GM18858 (cell line): ENCODE measurements around the gene MGAM2.

Experiments used
- ATAC-seq: cut with Tn5 transposase; IDR thresholded peaks from one replicate; pipeline ENCODE4 v1.9.1; 2021; ENCODE audit not compliant: unreplicated experiment

MGAM2 gene

DNA sequence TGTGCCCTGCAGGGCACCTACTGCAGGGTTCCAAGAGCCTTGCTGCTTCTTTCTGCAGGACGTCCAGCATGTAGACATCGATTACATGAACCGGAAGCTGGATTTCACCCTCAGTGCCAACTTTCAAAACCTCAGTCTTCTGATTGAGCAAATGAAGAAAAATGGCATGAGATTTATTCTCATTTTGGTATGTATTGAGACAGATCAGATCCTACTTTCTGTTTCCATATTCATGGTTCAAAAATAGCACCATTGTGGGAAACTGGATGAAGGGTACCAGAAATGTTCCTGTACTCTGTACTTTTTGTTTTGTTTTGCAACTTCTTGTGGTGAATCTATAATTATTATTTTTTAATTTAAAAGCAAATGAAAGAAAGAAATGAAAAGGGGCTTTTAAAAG is 64.1 kb downstream of the MGAM2 start:
- no peak for ATAC-seq

DNA sequence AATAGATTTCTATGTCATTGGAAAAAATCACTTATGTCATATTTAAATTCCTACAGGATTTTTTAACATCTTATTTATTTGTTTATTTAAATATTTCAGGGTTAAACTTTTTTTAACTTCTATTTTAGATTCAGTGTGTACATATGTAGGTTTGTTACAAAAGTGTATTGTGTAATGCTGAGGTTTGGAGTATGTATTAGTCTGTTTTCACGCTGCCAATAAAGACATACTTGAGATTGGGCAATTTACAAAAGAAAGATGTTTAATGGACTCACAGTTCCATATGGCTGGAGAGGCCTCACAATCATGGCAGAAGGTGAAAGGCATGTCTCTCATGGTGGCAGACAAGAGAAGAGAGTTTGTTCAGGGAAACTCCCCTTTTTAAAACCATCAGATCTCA is 65.4 kb downstream of the MGAM2 start:
- ATAC-seq = no peak

DNA sequence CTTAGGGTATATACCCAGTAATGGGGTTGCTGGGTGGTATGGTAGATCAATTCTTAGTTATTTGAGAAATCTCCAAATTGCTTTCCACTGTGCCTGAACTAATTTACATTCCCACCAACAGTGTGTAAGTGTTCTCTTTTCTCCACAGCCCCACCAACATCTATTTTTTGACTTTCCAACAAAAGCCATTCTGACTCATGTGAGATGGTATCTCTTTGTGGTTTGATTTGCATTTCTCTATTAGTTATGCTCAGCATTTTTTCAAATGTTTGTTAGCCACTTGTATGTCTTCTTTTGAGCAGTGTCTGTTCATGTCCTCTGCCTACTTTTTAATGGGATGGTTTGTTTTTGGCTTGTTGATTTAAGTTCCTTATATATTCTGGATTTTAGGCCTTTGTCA is 66.4 kb downstream of the MGAM2 start:
- peak; percentile 51 for ATAC-seq

DNA sequence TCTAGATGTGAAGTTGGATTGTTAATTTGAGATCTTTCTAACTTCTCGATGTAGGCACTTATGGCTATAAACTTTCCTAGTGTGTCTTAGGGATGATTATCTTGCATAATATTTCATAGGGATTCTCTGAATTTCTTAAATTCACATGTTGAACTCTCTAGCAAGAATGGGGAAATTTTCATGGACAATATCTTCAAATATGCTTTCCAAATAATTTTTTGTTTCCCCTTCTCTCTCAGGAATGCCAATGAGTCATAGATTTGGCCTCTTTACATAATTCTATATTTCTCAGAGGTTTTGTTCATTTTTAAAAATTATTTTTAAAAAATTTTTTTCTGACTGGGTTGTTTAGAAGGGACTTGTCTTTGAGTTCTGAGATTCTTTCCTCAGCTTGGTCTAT is 68.9 kb downstream of the MGAM2 start:
- ATAC-seq = no peak

DNA sequence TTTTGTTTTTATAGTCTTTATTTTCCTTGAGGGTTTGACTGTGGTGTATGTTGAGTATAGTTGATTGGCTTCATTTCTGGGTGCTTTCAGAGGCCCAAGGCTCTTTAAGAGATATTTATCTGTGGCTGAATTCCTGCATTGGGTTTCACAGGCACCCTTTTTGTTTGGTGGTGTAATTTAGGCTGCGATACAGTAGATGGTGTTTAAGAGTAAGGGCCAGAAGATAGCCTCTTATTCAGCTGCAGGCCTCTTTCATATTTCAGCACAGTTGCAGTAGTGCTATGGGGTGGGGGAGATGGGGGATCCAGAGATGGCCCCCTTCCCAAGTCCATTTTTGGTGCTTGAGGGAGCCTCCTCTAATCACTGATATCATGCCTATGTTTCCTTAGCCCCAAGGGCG is 69.7 kb downstream of the MGAM2 start:
- no peak for ATAC-seq

DNA sequence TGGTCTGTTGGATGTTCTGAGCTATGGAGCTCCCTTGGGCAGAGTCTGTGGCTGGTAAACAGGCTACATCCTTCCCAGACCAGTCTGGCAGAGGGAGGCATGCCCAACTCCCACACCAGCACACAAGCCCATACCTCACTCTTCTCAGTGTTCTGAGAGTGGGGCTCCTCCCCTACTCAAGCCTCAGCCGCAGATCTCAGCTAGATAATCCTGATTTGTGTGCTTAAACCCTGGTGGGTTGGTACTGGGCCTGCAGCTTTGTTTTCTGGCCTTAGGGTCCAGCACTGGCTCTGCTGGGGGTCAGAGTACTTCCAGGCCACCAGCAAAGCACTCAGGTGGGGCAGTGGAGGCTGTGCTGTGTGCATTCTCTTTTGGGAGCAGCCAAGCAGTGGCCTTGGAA is 70.4 kb downstream of the MGAM2 start:
- no peak for ATAC-seq

DNA sequence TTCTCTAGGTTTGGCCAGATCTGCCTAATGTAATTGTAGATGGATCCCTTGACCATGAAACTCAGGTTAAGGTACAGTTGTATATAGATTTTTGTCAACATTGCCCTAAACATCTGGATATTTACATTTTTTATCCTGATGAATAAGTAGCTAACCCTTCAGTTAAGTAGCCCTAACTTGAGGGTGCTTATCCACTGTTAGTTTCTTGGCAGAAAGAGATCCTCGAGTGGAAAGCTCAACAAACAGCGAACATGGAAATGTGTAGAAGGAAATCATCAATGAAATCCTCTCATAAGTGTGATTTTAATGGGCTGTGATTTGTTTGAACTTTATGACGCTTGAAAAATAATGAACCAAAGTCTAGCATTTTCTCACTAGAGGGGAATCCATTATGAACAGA is 73.6 kb downstream of the MGAM2 start:
- no peak for ATAC-seq

- ATAC-seq = no peak
These were observed 74.3 kb downstream of the MGAM2 start for GRCh38 chr7:142185801-142186200.

DNA sequence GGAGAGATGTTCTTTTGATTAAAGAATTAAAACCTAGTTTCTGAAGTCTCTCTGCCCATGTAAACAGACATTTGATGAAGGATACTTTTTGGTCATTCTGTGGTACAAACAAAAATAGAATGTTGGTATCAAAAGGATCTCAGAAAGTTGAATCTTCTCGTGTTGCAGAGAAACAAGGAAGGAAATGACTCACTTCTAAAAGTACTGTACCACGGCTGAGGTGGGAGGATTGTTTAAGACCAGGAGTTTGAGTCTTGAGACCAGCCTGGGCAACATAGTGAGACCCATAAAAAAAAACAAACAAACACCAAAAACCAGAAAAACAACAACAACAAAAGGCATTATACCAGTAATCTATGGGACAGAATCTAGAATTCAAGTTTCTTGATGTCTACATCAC is 76.6 kb downstream of the MGAM2 start:
- ATAC-seq = no peak

- ATAC-seq = no peak
These were observed 77.3 kb downstream of the MGAM2 start for GRCh38 chr7:142188846-142189245.

GRCh38 chr7:142194201-142194600 is 82.7 kb downstream of the MGAM2 start:
- no peak for ATAC-seq

GRCh38 chr7:142196066-142196840 is 84.7 kb downstream of the MGAM2 start:
- ATAC-seq = no peak

DNA sequence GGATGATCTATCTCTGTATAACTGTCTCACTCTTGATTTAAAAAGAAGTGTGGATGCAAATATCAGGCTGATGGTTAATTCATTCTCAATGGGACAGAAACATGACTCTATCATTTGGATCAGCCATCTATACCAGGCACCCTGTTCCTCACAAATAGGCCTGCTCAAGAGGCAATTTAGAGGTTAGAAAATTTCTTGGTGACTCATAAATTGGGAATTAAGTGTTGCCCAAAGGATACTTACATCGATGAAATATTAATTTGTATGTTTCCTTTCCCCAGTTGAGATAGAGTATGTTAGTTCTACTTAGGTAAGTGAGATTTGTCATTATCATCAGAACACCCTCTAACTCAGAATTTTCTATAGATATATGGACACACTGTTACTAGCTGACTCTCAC is 88.7 kb downstream of the MGAM2 start:
- ATAC-seq = no peak

DNA sequence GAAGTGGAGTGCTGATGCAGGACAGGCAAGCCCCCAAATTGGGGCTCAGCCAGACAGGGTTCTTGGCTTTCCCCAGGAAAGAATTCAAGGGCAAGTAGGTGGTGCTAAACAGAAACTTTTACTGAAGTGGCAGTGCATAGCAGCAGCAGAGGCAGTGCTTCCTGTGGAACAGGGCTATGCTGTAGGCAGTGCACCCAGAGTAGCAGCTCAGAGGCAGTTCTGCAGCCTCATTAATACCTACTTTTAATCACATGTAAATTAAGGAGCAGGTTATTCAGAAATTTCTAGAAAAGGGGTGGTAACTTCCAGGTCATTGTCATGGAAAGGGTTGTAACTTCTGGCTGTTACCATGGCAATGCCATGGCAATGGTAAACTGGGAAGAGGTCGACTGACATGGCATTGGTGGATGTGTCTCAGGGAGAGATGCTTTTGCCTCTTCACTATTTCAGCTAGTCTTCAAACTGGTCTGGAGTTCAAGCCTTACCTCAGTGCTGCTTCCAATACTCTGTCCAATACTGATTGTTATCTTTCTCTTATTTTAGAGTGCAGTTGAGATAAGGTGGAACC is 117.1 kb downstream of the MGAM2 start:
- no peak for ATAC-seq

GRCh38 chr7:142231716-142232115 is 120.2 kb downstream of the MGAM2 start:
- ATAC-seq = no peak

- no peak for ATAC-seq
These were observed 129.0 kb downstream of the MGAM2 start for GRCh38 chr7:142240546-142240945.

DNA sequence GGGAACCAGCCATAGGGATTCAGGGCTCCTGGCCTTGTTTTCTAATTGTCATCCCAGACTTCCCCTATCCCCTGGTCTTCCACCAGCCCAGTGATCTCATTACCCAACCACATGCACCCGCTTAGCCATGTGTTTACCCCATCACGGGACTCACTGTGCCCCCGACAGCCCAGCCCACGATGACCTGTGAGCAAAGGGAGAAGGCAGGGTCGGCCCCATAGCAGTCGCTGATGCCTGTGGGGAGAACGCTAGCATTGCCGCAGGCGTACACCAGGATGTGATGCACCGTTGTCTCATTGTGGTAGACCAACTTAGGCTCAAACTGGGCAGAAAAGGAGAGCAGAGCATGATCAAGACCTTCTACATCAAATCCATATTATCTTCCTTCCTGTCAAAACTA is 132.3 kb downstream of the MGAM2 start:
- ATAC-seq = no peak

DNA sequence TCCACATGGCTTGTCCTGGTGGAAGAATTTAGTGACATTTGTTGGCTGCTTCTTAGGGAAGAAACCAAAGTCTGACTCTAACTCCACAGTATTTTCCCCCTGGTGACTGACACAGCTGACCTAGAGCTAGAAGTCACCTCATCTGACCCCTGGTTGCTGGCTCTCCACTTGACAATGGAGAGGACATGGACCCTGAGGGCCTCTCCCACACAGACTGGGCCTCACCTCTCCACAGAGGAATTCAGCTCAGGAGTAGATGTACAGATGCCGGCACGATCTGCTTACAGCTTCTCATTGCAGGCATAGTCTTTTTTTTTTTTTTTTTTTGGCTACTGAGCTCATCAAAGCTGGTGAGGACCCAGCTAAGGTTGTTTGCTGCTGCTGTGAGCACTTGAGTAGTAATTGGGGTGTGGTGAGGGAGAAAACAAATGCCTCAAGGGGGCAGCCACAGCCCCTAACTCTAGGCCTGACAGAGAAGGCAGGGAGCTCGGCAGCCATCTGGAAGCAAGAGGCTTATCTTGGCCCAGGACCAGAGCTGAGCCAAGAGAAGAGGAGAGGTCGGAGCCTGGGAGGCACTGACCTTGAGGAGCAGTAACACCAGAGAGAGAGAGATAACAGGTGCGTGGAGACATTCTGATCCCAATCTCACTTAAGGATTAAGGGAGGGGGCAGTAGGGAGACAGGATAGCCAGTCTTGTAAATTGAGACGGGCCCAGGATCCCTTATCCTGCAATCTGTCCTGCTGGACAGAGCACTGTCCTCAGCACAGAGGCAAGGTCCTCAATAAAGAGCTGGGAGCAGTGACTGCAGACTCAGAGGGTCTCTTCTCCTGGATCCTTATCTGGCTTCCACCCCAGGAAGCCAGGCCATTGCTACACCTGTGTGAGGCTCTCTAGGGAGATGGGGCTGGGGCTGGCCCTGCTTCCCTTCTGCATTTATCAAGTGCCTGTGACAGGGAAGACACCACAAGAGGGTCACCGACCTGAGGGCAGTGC is 136.9 kb downstream of the MGAM2 start:
- no peak for ATAC-seq

DNA sequence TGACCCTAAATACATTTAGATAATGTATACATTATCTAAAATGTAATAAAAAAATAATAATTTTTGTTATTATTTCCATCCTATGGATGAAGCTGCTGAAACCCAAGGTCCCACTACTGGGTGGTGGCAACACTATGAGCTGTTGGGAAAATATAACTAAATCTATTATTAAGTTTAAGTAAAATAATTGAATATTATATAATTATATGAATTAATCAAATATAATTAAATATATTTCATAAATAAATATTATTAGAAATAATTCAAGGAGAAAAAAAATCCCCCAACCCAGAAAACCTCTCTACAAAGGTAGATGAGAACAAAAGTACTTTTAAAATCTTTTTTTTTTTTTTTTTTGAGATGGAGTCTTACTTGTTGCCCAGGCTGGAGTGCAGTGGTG is 138.4 kb downstream of the MGAM2 start:
- no peak for ATAC-seq

GRCh38 chr7:142250705-142251104 is 139.2 kb downstream of the MGAM2 start:
- no peak for ATAC-seq

GRCh38 chr7:142257958-142258357 is 146.4 kb downstream of the MGAM2 start, which contains the start of gene PRSS58:
PRSS58 (minus strand) TSS chr7:142258058; CDS start chr7:142257707, 351 bp downstream.
- no peak for ATAC-seq
